Endodermal cell (in vitro differentiated cells): ENCODE measurements around the gene GIMAP6. TPM values are rescaled to one million over a fixed set of nuclear protein-coding genes. Genes with fewer than 3 reads are reported as not detected.

Experiments used
- DNase-seq: peaks from one replicate; pipeline ENCODE4 v3.0.0-alpha.2; 2017
- H3K27ac ChIP-seq: 2 replicates; pipeline ENCODE4 v1.5.1; 2013; ENCODE audit warnings: mild to moderate bottlenecking, low read depth, low read length, moderate library complexity
- H3K27me3 ChIP-seq: 2 replicates; pipeline ENCODE4 v1.6.1; 2013; ENCODE audit warnings: mild to moderate bottlenecking, low read length, moderate library complexity; ENCODE audit not compliant: insufficient read depth, control insufficient read depth, poor library complexity, severe bottlenecking
- H3K36me3 ChIP-seq: 2 replicates; pipeline ENCODE4 v1.7.0; 2013; ENCODE audit warnings: mild to moderate bottlenecking, low read length, moderate library complexity; ENCODE audit not compliant: control insufficient read depth, insufficient read depth
- H3K4me1 ChIP-seq: one replicate; pipeline ENCODE4 v1.7.0; 2013; ENCODE audit warnings: low read length; ENCODE audit not compliant: control insufficient read depth, insufficient read depth
- H3K4me3 ChIP-seq: 2 replicates; pipeline ENCODE4 v1.5.1; 2013; ENCODE audit warnings: mild to moderate bottlenecking, low read length, moderate library complexity
- H3K9ac ChIP-seq: 2 replicates; pipeline ENCODE4 v1.6.1; 2013; ENCODE audit warnings: mild to moderate bottlenecking, low read length, moderate library complexity; ENCODE audit not compliant: poor library complexity, severe bottlenecking; ENCODE audit errors: extremely low read depth
- H3K9me3 ChIP-seq: 2 replicates; pipeline ENCODE4 v1.6.1; 2013; ENCODE audit warnings: mild to moderate bottlenecking, low read length, moderate library complexity; ENCODE audit not compliant: control insufficient read depth
- H3K27ac Mint-ChIP-seq: 2 replicates; pipeline ENCODE4 v1.8.0; 2020; ENCODE audit warnings: mixed read lengths
- H3K27me3 Mint-ChIP-seq: 2 replicates; pipeline ENCODE4 v1.8.0; 2021; ENCODE audit warnings: mild to moderate bottlenecking, mixed read lengths; ENCODE audit not compliant: insufficient read depth
- H3K36me3 Mint-ChIP-seq: 2 replicates; pipeline ENCODE4 v1.8.0; 2020; ENCODE audit warnings: low read depth, mixed read lengths
- H3K4me1 Mint-ChIP-seq: 2 replicates; pipeline ENCODE4 v1.8.0; 2020; ENCODE audit warnings: mixed read lengths
- H3K4me3 Mint-ChIP-seq: 2 replicates; pipeline ENCODE4 v1.8.0; 2020; ENCODE audit warnings: mild to moderate bottlenecking, moderate library complexity, mixed read lengths
- H3K9me3 Mint-ChIP-seq: 2 replicates; pipeline ENCODE4 v1.8.0; 2020; ENCODE audit warnings: mild to moderate bottlenecking, mixed read lengths
- CTCF ChIP-seq: fragments of 200-600 bp; sonication (generic); conservative IDR thresholded peaks from 2 replicates; pipeline ENCODE4 v1.5.0; 2021; ENCODE audit warnings: antibody characterized with exemption, mild to moderate bottlenecking
- whole genome bisulfite sequencing, 2 experiments: methylation state at CpG; one replicate each; pipeline versions ENCODE4 v1.1.5 to v1.1.7; 2013; ENCODE audit warnings: missing lambda C conversion rate in 2 of 2, mixed read lengths in 1 of 2; ENCODE audit not compliant: insufficient coverage in 1 of 2, insufficient read length in 1 of 2; 5-methylcytosine and 5-hydroxymethylcytosine counted together
- total RNA-seq, 2 donors: library from RNA; stranded (reverse); fragmentation: NEBNext Ultra II Directional in 1 of 2; extraction: Animal tissue kit (Norgen Biotek cat#: 25700) in 1 of 2; gene quantifications; 2 replicates in 1 of 2; 3 replicates in 1 of 2; pipeline ENCODE4 v1.2.1, GENCODE V29; 2021

Gene GIMAP6
- total RNA-seq, 2 donors from 2014 or later, result not detected

- Histone ChIP-seq H3K27ac (no peak overlapping the region), H3K4me3 (no peak overlapping the region), H3K36me3 (no peaks in the 10 kb centered on the region), H3K9ac (no peak overlapping the region), H3K27me3 (no peaks in the 10 kb centered on the region), H3K9me3 (peaks cover 9% of the 10 kb centered on the region), H3K4me1 (no peaks in the 10 kb centered on the region)
- Mint-ChIP-seq H3K9me3 (no peaks in the 10 kb centered on the region), H3K27me3 (peaks cover 8% of the 10 kb centered on the region), H3K4me3 (no peak overlapping the region), H3K36me3 (no peaks in the 10 kb centered on the region), H3K27ac (no peak overlapping the region), H3K4me1 (no peaks in the 10 kb centered on the region)
- WGBS, 2 experiments, result 90 to 91% methylated on average over 2 to 4 of the region's 4 CpGs
- TF ChIP-seq CTCF, result no peak
- DNase-seq, result no peak
Observed at GRCh38 chr7:150660939-150661613, 28.9 kb upstream of the GIMAP6 start.

GRCh38 chr7:150657526-150657925 is 25.3 kb upstream of the GIMAP6 start:
- H3K9ac ChIP-seq, result no peak overlapping the region
- peaks cover 9% of the 10 kb centered on the region for H3K9me3 ChIP-seq
- H3K36me3 ChIP-seq, result no peaks in the 10 kb centered on the region
- H3K27ac ChIP-seq, result no peak overlapping the region
- Mint-ChIP-seq H3K27ac (no peak overlapping the region), H3K4me3 (no peak overlapping the region), H3K27me3 (no peaks in the 10 kb centered on the region), H3K36me3 (no peaks in the 10 kb centered on the region), H3K4me1 (no peaks in the 10 kb centered on the region), H3K9me3 (no peaks in the 10 kb centered on the region)
- no peaks in the 10 kb centered on the region for H3K27me3 ChIP-seq
- no peak for DNase-seq
- H3K4me3 ChIP-seq, result no peak overlapping the region
- no peaks in the 10 kb centered on the region for H3K4me1 ChIP-seq
- TF ChIP-seq CTCF, result no peak
- 80 to 90% methylated on average over 3 of the region's 3 CpGs for WGBS, 2 experiments

DNA sequence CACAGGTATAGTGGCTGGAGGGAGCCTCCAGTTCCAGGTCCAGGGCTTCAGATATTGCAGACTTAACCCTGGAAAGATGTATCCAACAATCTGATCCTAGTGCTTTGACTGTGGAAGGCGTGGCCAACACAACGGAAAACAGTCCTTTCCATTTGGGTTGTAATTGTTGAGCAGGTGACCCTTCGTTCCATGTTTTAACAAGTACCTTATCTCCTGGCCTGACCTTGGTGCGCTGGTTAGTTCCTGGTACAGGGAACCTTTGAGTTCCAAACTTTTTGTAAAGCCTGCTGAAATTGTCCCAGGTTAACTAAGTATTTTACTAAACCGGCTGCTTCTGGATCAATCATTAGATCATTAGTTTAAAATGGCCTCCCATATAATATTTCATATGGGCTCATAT is 23.9 kb upstream of the GIMAP6 start:
- H3K9me3 ChIP-seq, result peaks cover 9% of the 10 kb centered on the region
- no peak for DNase-seq
- H3K4me1 ChIP-seq, result no peaks in the 10 kb centered on the region
- Mint-ChIP-seq H3K27ac (no peak overlapping the region), H3K27me3 (no peaks in the 10 kb centered on the region), H3K4me3 (no peak overlapping the region), H3K36me3 (no peaks in the 10 kb centered on the region), H3K4me1 (no peaks in the 10 kb centered on the region), H3K9me3 (peaks cover 4% of the 10 kb centered on the region)
- WGBS, 2 experiments, result 85 to 89% methylated on average over 2 to 5 of the region's 5 CpGs
- H3K9ac ChIP-seq, result no peak overlapping the region
- H3K4me3 ChIP-seq, result no peak overlapping the region
- TF ChIP-seq CTCF, result no peak
- H3K27ac ChIP-seq, result no peak overlapping the region
- no peaks in the 10 kb centered on the region for H3K27me3 ChIP-seq
- H3K36me3 ChIP-seq, result no peaks in the 10 kb centered on the region
